Measurements from ENCODE around the gene TCFL5.

Gene TCFL5

DNA sequence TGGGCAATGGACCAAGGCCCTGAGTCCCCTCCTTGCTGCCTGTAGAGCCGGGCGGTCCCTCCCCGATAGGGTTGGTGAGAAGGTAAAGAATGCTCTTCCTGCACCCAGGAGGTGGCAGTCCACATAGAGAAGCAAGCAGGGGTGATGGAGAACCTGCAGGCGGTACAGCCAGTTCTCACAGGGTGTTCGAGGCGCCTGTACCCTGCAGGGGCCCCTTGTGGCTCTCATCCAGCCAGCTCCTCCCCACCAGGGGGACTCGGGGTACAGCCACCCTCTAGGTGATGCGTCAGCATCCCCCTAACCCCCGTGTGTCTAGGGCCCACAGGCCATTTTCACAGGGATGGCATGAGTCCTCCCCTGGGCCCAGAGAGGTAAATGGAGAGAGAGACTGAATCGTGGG, 49.9 kb downstream of the TCFL5 start:
- DNase-seq (ENCODE audit: low spot score) = no peak

DNA sequence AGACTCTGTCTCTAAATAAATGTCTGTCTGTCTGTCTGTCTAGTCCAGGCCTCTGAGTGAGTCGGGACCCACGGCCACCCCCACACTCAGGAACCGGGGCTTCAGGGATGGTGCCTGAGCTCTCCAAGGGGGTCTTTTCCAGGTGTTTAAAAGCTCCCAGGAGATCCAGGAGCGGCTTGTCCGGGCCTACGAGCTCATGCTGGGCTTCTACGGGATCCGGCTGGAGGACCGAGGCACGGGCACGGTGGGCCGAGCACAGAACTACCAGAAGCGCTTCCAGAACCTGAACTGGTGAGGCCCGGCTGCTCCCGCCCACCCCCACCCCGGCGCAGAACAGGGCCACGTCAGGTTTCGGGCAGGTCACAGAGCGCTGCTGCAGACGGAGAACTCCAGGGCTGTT, 50.3 kb downstream of the TCFL5 start:
- DNase-seq (ENCODE audit: low spot score) = no peak

DNA sequence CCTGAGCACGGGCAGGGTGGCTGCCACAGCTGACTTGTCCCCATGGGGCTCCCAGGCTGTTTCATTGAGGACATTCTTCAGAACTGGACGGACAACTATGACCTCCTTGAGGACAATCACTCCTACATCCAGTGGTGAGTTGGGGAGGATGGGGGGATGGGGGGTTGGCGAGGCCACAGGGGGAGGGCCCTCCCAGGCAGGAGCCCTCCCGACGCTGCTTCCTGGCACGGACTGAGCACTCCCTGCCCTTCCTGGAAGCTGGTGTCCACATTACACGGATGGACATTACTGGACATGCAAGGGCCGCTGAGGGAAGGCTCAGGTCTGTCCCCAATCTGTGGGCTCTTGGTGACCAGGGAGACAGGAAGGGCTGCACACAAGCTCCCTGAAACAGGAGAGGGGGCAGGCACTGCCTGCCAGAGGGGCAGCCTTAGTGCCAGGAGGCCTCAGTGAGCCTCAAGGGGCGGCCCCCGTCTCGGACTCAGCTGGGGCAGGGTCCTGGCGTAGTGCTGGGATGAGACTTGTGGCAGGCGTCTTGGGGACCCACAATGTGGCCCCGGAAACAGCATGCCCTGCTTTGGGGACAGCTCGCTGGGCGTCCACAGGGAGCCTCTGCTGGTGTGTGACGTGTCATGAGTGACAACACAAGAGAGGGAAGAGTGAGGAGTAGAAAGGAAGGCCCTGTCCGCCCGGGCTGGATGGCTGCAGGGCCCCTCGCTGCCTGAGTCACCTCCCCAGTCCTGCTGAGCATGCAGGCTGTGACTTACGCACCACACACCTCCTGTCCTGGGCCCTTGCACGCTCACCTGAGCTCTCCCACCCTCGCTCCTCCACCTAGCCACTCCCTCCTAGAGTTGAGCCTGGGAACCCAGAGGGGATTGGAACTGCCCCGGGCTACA, 51.8 kb downstream of the TCFL5 start:
- no peak for DNase-seq (ENCODE audit: low spot score)

DNA sequence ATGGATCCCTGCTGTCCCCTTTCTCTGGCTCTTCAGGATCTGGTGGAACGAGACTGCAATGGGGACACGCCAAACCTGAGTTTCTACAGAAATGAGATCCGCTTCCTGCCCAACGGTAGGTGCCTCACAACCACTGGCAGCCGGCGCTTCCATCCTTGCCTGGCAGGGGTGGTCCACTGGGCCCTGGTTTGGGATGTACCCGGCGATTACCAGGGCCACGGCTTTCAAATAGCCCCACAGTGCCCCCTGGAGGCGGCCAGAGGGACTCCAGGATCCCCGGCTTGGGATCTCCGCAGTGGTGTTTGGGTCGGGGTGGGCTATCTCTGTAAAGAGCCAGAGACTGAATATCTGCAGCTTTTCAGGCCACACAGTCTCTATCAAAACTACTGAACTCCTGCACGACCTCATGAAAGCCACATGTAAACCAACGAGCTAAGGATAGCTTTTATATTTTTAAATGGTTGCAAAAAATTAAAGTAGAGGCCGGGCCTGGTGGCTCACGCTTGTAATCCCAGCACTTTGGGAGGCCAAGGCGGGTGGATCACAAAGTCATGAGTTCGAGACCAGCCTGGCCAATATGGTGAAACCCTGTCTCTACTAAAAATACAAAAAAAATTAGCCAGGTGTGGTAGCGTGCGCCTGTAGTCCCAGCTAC, 53.3 kb downstream of the TCFL5 start:
- DNase-seq (ENCODE audit: low spot score) = no peak

DNA sequence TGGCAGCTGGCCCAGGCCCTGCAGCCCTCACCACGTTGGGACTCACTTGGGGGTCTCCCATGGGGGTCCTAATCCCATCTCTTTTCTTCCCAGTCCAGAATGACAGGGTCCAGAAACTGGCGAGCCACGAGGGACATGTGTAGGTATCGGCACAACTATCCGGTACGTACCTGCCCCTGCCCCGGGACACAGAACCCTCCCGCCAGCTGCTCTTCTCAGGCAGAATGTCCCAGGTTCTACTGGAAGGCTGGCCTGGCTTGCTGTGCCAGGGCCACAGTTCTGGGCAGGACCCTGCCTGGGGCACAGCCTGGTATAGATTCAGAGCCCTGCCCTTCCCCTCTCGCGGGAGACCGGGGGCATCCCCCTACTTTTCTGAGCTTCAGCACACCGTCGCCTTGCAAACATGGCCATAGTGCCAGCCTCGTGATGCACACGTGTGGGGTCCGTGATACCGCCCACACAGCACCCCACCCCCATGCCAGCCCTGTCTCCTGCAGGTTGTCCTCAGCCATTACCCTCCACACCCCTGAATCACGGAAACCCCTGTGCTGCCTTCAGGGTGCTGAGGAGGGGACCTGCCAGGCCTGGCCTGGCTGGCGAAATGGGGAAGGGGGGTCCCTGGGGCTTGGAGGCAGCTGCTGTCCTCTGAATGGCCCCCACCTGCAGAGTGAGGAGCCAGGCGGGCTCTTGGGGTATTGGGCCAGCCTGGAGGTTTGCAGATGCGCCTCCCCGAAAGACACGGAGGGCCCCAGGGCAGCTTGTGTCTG, 54.0 kb downstream of the TCFL5 start:
- no peak for DNase-seq (ENCODE audit: low spot score)

DNA sequence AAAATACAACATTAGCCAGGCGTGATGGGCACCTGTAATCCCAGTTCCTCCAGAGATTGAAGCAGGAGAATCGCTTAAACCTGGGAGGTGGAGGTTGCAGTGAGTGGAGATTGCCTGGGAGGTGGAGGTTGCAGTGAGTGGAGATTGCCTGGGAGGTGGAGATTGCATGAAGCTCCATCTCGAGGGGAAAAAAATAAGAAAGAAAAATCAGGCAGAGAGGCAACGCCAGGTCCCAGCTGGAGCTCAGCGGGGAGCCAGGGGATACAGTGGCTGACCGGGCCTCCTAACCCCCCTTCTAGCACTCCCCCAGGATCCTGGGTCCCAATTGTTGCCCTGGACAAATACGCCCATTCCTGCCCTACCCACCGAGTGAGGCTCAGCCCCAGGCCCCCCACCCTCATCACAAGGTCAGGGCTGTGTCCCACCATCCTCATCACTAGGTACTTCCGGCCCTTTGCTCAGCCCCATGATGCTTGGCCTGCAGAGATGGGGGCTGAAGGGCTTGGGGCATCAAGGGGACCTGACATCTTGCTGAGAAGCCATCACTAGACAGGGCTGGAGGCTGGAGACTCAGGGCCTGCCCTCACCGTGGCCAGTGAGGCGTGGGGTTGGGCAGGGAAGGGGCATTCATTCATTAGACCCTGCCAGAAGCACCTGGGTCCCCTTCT, 55.1 kb downstream of the TCFL5 start:
- DNase-seq (ENCODE audit: low spot score) = no peak

DNA sequence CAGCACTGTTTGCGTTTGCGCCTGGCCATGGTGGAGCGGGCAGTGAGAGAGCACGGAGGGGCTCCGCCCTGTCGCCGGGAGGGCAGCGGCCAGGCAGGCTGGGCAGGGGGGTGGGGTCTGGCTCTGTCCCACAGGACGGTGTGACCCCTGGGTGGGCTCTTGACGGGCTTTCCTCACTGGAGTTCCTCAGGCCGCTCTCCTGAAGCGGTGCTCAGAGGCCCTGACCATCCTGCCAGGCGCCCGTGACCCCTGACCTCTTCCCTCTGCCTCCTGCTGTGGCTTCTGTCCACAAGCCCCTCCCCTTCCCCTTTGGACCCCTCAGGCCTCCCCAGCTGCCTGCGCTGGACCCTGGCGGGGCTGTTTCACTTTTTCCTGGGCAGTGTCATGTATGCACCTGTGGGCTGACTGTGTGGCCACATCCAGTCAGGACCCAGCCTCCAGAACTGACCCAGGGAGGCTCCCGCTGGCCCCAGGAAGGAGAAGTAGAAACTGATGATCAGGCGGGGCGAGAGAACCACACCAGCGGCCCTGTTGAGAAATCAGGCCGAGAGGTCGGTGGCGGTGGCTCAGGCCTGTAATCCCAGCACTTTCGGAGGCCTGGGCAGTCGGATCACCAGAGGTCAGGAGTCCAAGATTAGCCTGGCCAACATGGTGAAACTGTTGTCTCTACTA, 55.8 kb downstream of the TCFL5 start:
- no peak for DNase-seq (ENCODE audit: low spot score)

DNA sequence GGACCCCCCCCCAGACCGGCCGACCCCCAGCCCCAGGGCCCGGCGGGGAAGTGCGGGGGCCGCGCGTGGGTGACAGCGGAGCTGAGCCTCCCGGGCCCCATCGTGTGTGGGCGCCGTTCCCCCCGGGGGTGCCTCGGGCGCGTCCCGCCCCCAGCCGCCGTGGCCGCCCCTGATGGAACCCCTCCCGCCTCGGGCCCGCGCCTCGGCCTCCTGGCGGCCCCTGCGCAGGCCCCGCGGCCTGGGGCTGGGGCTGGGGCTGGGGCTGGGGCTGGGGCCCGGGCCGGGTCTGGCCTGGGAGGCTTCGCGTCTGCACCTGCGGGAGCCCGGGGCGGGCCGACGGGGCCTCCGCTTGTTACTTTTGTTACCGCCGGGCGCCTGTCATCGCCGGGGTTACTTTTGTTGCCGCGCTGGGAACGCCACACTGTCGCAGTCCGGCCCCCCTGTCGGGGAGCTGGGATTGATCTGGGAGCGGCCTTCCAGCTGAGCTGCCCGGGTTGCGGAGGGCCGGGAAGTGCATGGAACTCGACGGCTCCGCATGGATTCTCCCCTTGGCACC, 56.4 kb downstream of the TCFL5 start:
- no peak for DNase-seq (ENCODE audit: low spot score)

DNA sequence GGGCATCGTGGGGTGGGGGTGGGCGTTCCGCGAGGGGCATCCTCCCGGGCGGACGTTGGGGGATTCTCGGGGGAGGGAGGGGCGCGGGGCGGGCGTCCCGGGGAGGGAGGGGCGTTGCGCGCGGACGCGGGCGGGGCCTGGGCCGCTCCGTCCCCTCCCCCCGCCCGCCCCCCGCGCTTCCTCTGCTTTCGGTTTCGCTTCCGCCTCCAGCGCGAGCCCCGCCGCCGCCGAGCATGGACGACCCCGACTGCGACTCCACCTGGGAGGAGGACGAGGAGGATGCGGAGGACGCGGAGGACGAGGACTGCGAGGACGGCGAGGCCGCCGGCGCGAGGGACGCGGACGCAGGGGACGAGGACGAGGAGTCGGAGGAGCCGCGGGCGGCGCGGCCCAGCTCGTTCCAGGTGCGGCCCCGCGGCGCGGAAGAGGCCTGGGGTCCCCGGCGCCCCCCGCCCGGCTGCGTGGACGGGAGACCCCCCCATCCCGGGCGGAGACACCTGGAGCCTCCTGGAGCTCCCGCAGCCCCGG, 56.9 kb downstream of the TCFL5 start, which contains the start of gene OGFR:
Gene OGFR, plus strand, starts transcription at position 209 of the 528 bp plus-strand sequence. Its CDS starts 25 bp downstream, at position 234.
- no peak for DNase-seq (ENCODE audit: low spot score)

DNA sequence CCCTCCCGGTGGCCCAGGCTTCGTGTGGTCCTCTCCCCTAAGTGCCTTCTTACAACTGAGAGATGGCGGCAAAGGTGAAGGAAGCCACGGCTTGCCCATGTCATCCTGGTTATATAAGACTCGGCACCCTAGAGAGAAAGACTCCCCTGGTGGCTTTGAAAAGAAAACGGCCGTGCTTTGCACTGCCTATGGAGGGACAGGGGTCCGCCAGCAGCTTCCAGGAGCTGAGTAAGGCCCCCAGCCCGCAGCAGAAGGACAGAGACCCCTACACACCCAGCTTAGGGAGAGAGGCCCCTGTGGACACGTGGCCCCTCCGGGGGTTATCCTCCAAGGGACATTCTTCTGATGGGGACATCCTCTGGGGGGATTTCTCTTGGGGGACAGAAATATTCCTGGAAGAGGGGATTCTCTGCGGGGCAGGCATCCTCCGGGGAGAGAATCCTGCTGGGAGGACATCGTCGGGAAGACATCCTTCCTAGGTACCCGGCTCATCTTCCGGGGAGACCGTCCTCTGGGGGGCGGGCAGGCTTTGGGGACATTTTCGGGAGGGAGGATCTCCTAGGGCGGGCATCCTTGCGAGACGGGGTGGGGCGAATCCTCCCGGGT, 57.5 kb downstream of the TCFL5 start:
- no peak for DNase-seq (ENCODE audit: low spot score)

DNA sequence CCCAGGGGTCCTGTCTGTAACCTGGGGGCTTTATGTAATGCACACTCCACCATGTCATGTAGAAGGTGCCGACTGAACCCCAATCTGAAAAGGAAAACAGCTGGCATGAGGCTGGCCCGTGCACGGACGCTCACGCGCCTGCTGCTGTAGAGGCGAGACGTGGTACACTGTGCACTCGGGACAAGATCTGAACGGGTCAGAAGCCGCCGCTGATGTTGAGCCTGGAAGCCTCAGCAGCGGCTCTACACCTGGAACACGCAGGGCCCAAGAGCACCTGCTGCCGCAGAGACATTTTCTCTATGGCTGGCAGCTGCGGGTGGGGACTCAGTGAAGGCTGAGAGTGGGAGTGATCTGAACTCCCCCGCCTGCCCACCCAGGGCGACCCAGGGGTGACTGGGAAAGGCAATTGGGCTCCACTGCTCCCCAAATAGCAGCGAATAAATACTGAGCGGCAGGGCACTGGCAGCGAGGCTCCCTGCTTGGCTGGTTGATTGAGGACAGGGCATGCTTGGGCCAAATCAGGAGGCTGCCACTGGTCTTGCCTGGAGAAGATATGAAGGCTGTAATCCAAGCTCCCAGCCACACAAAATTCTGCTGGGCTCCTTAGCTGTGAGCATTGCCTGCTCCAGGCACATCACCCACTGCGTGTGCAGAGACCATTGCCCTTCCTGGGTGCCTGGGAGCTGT, 59.5 kb downstream of the TCFL5 start:
- no peak for DNase-seq (ENCODE audit: low spot score)

DNA sequence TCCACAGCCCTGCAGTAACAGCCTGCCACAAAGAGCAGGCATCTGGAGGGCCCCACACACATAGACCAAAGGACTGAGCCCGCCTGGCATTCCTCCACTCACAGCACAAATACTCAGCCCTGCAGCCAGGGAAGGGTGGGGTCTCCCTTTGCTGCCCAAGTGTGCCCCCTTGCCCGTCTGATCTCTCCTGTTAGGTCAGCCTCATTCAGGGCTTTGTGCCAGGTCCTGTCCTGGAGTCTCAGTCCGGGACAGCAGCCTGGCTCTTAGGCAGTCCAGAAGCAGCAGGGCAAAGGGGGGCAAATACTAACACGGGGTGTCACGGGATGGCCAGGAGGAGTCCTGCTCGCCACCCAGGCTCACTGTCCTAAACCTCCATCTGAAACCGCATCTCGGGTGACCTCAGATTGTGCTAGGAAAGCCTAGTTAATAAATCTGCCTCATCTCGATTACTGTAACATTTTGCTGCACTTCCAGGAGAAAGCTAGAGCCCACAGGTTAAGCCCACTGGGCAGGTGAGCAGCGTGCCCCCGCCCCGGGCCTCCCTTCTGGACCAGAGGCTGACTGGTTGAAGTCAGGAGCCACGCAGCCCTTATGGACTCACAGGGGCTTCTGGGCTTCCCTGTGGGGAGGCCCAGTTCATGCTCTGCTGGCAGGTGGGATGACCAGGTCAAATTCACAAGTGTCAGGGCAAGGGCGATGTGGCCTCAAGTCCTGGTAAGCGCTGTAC, 60.2 kb downstream of the TCFL5 start:
- no peak for DNase-seq (ENCODE audit: low spot score)

DNA sequence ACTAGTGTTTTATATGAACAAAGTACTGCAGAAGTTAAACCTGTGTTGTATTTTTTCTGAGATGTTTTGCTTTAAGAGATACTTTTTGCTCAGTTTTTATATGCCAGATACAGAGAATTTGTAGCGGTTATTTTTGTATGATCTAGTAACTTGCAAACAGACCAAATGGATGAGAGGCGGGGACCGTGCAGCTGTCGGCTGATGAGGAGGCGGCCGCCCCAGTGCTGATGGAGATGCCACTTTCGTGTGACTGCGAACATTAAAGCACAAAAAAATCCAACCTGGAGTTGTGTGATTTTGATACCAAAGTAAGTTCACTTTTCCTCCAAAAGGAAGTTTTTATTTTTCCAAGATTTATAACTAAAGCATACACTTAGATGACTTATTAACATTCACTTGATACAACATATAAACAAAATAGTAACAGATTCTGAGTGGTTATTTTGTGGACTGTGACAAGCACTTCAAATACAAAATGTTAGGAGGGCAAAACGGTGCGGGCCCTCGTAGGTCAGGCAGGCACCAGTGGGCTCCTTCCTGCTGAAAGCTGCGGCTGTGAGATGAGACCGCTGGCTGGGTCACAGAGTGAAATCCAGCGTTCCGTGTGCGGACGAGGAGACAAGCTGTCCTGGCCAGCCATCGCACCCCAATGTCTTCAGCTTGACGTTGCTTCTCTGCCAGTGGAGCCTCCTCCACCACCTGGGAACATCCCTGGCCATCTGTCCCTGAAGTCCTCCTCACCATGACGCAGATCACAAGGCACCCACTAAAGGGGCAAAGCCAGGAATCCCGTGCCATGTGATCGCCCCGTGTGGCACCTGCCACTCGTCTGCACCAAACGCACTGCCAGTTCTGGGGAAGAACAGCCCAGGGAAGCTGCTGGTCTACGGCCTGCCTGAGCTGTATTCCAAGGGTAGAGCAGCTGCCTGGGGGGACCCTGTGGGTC, 61.0 kb downstream of the TCFL5 start:
- no peak for DNase-seq (ENCODE audit: low spot score)

DNA sequence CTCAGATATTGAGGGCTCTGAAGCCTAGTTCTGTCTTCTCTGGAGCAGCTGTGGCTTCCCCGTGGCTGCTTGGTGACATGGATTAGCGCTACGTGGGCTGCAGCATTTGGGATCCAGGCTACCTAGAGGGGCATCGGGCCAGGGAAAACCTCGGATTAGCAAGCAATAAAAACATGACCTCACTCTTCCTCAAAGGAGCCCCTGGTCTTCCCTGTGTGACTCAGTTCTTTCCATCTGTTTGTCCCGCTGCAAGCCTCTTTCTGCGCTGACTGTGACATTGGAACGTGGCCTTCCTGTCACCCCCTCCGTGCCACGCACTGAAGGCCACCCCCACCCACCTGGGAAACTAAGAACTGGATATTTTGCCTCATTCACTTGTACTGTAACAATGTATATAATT, 61.7 kb downstream of the TCFL5 start:
- no peak for DNase-seq (ENCODE audit: low spot score)

DNA sequence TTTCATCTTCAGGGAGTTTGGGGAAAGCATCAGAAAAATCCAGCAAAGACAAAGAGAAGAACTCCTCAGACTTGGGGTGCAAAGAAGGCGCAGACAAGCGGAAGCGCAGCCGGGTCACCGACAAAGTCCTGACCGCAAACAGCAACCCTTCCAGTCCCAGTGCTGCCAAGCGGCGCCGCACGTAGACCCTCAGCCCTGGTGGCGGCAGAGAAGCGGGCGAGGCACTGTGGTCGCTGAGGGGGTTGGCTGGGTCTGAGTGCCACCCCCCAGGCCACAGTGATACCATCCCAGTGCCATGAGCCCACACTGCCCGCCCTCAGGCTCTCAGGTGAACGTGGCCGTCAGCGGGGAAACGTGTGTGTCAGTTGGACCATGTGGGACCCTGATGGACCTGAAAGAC, 62.2 kb downstream of the TCFL5 start:
- no peak for DNase-seq (ENCODE audit: low spot score)

DNA sequence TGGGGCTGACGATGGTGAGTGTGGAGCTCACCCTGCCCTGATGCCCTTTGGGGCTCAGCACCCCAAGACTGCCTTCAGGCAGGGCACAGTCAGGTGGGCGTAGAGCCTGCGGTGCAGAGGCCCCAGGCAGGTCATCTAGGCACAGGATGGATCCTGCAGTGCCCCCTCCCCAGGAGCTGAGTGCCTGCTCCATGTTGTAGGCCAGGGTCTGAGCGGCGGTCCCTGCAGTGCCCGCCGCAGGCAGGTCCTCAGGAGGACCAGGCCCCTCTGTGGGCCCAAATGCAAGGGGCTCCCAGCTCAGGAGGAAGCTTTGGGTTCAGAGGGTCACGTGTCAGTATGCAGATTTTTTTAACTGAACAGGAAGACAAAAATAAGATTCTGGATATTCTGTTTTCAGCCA, 62.6 kb downstream of the TCFL5 start:
- no peak for DNase-seq (ENCODE audit: low spot score)

DNA sequence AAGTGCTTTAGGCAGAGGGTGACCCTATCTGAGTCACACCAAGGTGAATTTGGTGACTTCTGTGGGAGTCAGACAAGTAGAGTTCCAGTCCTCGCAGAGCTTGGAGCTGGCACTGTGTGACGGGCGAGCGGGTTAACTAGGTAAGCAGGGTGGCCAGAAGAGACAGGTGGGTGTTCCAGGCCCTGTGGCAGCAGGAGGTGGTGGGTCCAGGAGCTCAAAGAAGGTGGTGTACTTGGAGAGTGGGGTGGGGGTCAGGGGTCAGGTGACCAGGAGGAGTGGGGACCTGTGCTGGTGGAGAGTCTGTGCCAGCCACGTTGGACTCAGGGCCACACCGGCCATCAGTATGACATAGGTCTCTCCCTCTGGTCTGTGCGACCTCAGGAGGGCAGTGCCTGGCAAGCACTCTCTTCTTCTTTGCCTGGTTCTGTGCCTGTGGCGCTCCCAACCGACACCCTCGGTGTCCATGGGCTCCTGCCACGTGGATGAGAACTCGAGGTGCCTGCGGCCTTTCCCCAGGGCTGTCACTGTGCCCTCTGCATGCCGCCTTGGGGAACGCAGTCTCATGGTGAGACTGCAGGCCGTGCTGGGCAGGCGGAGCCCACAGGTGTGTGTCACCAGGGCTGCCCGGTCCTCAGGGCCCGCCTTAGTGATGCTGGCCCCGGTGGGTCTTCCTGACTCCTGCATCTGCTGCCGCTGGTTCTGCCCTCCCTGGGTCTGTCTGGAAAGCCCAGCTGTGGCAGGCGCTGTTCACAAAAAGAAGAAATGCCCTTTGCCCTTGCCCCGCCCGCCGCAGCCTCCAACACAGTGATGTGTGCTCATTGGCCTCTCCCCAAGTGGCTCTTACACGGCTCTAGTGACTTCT, 63.7 kb downstream of the TCFL5 start:
- DNase-seq (ENCODE audit: low spot score) = no peak
